Measurements from ENCODE around the gene KCND2.

KCND2 gene

DNA sequence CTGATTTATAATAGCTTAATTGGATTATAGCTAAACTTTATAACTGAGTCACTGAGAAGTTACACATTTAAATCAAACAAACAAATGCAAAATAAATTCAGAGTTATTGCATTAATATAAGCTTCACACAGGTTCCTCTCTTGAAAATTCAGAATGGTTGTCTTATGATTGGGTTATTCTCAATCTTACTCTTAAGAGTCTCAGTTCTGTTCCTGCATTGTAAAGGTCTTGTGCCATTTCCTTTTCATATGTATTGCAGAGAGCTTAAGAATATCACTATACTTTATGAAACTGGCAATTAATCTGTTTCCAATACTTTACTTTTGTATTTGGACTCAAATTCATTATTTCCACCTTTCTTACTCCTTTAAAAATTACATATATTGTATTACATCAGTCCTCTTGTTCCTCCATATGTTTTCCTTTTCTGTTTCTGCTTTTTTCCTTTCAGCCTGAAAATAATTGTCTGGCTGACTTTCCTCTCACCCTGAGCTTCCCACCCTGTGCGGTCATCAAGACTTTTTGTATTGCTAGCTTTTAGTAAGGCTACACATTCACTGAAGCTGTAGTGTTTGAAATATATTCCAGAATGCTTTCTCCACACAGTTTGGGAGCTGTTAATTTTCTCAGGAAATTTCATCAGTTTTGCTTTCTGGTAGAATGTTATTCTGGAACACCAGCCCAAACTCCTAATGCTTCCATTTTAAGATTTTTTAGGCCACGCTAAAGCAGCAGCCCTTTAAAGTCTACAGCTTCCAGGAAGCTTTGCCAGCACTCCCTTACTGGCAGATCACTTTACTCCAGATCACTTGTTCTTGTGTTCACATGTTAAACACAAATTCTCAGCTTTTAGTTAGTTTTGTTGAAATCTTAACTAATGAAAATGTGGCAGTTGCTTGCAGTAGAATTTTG, 139.4 kb downstream of the KCND2 start:
- no peak for DNase-seq (ENCODE audit: low read depth)

DNA sequence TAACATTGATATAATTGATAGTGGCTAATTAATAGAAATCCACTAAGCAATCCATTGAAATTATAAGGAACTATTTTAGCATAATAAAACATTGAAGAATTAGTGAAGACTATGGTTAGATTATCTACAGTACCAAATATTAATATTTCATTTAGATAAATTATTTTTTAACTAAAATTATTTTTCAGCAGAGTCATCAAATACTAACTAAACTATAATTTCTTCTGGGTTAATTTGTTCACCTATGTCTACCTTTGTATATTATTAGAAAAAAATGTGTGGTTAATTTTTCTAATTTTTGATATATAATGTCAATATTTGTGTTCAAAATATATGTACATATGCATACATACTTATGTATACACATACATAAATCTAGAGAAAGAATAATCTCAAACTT, 140.2 kb downstream of the KCND2 start:
- DNase-seq (ENCODE audit: low read depth), result no peak

DNA sequence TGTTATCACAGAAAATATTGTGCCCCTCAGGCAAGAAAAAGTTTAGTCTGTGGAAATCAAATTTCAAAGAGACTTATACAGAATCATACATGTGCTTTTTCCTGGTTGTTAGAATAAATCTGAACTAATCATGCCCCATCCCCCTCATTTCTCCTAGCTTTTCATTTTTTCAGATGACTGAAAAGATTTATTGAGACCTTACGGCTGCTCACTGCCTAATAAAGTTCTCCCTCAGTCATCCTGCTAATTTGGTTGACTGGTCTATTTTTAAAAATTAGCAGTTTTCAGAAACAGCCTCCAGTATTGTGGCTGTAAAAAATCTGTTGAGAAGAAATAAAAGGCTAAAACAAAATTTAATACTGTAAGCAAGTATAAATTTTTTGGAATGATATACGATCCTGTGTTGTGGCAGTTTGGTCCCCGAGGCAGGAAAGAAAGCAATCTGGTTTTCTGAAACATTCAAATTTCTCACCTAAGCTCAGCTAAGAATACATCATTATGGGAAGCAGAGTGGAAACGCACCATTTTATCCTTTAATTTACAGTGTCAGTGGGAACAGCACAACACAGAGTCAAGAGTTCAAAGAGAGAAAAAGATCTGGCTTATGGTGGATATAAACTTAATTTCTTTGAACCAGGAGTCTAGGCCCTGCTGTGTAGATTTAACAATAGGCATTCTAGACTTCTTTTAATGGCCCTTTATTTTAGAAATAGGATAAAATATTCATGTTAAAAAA, 144.4 kb downstream of the KCND2 start:
- DNase-seq (ENCODE audit: low read depth), result no peak

DNA sequence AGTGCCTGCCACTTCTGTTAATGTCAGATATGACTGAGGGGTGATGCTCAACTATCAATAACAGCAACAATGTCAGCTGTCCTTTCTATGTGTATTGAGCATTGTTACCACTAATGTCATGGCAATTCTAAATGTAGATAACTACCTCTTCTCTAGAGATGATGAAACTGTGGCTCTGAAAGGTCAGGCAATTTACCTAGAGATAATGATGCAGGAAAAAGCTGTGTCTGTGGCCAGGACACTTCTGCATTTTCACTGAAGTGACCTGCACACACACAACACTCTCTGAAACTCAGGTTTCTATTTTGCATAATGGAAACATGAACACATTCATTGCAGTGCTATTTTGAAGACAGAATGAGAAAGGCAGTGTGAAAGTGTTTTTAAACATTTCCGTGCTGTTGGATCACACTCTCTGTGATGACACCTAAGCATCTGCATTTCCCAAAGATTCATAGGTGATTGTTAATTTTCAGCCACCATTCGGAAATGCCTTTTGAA, 148.2 kb downstream of the KCND2 start:
- DNase-seq (ENCODE audit: low read depth), result no peak

DNA sequence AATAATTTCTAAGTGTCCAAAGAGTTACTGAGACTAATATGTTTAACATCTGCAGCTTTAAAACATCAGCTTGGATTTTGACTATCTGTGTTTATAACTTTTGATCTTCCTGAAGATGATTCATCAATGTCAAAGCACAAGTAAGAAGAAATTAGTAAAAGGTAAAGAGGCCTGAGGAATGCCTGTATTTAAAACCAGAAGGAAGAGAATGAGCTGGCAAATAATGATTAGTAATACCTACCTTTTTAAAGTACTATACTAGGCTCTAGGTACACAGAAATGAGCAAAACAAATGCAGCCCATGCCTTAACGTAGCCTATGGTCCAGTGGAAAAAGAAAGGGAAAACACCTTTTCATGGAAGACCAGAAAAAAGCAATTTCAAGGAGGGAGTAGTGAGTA, 158.0 kb downstream of the KCND2 start:
- no peak for DNase-seq (ENCODE audit: low read depth)

DNA sequence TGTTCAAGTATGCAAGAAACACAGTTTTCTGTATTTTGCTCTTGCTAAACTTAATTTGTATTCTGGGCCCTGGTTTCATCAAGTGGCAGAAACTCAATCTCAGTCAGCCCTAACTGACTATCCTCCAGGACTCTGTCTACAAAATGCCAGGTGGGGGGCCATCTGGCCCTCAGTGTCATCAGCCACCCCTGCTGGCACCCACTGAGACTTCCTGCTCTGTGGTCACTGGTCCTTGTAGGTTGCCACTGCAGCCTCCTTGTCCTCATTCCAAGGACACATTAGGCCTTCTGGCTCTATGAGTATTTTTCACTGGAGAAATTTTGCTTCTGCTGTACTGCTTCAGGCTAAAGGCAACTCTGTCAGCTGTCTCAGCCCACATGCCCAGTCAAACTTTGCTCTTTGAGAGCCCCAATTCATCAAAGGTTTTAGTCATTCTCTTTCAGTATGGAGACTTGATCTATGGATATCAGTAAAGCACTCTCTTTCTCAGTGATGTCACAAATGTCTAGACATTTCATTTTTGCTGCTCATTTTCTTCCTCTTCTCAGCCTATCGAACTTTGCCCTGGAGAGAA, 163.6 kb downstream of the KCND2 start:
- no peak for DNase-seq (ENCODE audit: low read depth)

DNA sequence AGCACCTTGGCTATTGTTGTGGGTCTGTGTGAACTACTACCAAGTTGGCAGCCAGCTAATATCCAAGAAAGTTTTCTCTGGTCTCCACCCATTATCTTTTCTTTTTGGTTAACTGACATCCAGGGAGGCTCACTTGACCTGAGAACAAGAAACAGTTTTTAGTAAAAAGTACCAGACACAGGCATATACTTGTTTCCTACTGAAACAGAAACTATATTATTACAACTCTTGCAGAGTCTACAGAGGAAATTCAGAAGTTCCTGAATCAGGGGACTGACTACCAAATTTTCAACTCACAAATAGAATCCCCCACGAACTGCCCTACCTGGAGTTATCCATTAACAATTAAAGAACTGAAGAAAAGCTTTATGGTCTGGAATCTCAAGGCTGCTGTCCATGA, 168.9 kb downstream of the KCND2 start:
- DNase-seq (ENCODE audit: low read depth), result no peak

DNA sequence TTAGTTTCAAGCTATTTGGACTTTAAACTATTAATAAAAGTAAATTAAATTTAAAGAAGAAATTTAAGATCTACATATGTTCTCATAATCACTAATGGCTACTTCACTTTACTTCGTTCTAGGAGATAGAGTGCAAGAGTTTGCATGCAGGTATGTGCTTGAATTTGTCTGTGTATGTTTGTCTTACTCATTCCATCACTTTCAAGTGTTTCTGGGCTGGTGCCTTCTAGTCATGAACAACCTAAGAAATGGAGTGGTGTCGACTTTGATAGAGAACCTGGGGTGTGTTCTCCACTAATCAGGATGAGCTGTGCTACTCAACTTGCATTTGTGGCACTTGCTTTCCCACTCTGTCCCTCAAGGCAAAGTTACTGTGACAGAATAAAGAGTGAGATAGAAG, 169.9 kb downstream of the KCND2 start:
- no peak for DNase-seq (ENCODE audit: low read depth)

DNA sequence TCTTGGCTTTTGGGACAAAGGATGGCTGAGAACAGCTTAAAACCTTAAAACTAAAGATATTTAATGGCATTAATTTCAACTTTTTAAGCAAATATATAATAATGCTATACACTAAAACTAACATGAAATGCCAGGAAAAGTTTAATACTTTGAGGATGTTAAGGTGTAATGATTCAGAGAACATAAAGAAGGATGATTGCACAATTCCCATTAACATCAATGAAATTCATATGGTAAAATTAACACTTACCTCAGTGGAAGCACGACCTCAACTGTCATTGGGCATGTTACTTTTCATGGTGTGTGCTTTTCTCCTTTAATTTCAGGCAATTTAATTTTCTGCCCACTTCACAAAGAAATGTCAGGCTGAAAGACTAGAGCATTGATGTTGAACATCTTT, 171.7 kb downstream of the KCND2 start:
- no peak for DNase-seq (ENCODE audit: low read depth)

DNA sequence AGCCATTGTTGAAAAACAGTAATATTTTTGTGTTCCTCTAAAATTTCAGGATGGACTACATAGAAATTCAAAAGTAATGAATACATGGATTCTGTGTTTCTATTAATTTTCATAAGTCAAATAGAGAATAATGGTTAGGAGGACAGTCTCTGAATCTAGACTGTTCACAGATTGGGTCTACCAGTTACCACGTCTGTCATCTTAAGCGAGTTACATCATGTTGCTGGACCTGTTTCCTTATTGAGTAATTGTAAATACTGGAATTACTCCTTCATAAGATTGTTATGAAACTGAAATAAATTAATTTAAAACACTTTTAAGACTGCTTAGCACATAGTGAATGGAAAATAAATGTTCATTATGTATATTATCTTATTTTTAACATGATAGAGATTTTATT, 172.3 kb downstream of the KCND2 start:
- DNase-seq (ENCODE audit: low read depth), result no peak

DNA sequence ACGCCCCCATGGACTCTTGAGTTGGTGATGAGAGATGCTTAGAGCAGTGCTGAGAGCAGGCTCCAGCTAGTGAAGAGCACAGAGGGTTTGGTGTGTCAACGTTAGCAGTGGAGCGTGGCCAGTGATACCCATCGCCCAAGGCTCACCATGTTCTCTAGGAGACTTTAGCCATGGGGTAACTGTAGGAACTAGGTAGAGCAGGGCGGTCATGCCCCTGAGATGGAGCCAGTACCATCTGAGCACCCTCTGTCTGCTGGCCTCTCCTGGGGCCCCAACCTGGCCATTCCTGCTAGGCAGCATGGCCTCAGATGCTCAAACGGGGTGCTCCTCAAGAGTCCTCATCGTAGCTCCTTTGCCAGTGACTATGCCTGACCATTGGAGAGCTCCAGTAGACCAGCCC, 179.7 kb downstream of the KCND2 start:
- no peak for DNase-seq (ENCODE audit: low read depth)

DNA sequence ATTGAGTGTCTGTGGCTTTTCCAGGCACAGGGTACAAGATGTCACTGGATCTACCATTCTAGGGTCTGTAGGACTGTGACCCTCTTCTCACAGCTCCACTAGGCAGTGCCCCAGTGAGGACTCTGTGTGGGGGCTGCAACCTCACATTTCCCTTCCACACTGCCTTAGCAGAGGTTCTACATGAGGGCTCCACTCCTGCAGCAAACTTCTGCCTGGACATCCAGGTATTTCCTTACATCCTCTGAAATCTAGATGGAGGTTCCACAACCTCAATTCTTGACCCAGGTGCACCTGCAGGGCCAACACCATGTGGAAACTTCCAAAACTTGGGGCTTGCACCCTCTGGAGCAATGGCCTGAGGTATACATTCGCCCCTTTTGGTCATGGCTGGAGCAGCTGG, 183.7 kb downstream of the KCND2 start:
- DNase-seq (ENCODE audit: low read depth), result no peak

DNA sequence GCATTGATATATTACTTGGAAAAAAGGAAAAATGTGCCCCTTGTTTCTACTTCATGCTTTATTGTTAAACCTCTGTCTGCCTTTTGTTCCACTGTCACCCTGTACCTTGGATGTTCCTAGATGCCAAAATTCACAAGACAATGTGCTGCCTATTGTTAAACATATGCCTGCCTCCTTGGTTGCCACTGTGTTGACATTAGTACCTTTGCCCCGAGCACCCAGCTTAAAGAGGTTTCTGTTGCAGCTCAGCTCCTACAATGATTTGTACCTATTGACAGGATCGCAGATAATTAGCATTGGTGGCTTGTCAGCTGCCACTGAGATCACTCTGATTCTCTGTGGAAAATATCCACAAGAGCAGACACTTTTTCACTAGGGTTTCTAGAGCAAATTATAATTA, 188.0 kb downstream of the KCND2 start:
- no peak for DNase-seq (ENCODE audit: low read depth)

DNA sequence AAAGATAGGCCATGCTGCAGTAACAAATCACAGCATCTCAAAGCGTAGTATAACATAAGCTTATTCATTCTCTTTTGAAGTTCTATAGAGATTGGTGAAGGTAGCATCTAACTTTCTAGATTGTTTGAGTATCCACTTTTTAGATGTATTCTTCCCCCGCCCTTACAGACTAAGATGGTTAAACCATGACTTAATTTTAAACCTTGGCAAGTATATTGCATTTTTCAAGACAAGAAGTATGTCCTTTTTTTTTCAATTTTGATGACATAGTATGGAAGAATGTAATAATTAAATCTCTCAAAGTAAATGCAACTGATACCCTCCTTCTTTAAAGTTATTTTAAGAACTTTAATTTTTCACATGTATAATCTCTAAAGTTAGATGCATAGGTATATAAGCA, 190.0 kb downstream of the KCND2 start:
- DNase-seq (ENCODE audit: low read depth), result no peak

DNA sequence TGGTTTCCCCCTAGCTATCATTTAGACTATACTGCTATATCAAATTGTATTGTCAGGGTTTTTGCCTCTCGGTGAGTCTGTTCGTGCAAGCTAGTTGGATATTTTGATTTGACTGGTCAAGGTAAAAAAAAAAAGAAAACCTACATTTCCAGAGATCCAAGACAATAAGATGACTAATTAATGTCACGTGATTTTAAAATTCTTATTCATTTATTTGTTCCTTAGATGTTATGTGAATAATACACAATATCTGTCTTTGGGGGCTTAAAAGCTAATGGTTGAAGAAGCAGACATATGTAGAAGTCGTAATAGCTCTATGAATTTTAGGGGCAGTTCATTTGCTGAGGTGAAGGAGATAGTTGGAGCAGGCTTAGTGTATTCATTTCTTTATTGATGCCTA, 191.1 kb downstream of the KCND2 start:
- DNase-seq (ENCODE audit: low read depth), result no peak

DNA sequence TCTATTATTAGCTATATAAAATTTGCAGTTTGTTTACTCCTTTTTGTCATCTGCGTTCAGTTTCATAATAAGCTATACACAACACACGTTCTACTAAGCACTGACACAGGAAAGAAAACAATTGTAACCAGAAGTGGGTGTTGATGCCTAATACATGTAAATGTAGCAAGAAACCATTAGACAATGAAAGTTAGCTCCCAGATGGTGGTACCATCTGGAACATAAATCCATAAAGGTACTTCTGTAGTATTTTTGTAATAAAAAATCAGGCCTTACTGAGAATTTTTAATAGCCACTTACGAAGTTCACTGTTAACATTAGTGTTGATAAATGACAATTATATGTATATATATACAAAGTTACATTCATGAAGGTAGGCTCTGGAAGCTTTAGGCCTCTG, 194.7 kb downstream of the KCND2 start:
- DNase-seq (ENCODE audit: low read depth), result no peak

DNA sequence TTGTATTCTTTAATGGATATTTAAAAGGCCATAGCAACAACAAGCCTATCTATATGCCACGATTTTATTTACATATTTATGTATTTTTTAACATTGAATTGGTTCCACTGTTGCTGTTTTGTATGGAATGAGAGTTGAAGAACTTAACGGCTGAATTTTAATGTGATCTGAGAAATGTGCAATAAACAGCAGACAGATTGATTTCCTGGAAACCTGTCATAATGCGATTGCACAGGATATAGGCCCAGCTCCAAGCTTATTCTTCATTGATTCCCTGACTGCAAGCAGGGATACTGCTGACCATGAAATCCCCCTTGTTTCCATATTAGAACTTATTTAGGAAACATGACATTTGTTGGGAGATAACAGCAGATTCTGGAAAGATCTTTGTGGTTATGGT, 195.6 kb downstream of the KCND2 start:
- DNase-seq (ENCODE audit: low read depth), result no peak

DNA sequence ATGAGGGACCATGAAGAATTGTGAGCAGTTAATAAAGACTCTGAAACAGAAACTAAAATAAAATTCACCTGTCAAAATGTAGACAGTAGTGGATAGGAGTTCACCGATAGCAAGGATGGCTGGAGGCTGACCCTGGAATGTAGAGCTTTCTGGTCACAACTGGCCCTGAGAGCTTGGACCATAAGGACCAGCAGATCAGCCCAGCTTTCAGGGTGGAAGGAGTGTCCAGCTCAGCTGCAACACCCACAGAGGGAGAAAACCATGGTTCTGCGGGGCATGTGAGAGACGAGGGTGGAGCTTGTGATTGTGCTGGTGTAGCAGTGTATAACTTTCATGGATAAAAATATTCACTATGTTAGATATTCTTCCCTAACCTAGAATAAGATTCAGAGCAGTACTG, 199.9 kb downstream of the KCND2 start:
- DNase-seq (ENCODE audit: low read depth), result no peak

DNA sequence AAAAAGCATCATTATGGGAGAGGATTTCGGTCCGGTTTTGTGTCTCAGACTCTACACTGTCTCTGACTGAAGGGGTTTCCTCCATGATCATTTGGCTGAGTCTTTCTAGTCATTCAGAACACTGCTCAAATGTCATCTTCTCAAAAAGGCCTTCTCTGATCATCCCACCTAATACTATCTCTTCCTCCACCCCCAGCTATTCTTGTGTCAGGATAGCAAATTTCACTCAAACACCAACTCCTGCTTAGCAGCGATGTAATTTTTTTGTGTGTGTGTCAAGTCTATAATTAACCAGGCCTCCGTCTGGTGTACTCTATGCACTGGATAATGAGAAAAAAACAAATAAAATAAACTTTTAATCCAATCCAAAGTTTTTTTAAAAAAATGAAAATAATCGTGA, 200.4 kb downstream of the KCND2 start:
- no peak for DNase-seq (ENCODE audit: low read depth)

DNA sequence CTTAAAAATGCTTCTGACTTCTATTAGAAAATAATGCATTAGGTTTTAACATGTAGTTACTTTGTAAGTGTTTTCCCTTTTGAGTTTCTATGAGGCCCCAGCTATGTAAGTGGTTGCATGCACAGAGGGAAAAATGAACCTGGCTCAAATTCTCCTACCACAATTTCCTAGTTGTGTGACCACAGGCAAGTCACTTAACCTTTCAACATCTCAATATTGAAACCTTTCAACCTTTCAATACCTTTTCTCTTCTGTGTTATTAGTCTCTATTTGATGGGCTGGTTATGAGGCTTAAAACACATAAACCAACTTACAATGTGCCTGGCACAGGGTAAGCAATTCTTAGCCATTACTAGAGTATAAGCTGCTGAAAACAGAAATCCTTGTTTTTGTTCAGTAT, 203.0 kb downstream of the KCND2 start:
- DNase-seq (ENCODE audit: low read depth), result no peak

DNA sequence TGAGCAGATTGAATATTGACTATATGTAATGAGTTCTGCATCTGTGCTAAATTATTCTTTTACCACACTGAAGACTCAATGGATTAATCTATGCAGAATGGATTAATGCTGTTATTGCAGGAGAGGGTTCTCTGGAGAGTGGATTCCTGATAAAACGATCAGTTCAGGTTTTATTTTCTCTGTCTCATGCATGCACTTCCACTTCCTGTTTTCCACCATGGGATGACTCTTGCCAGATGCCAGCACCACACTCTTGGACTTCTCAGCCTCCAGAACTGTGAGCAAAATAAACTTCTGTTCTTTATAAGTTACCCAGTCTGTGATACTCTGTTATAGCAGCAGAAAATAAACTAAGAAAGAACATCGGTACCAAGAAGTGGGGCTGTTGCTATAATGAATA, 207.5 kb downstream of the KCND2 start:
- DNase-seq (ENCODE audit: low read depth), result no peak

DNA sequence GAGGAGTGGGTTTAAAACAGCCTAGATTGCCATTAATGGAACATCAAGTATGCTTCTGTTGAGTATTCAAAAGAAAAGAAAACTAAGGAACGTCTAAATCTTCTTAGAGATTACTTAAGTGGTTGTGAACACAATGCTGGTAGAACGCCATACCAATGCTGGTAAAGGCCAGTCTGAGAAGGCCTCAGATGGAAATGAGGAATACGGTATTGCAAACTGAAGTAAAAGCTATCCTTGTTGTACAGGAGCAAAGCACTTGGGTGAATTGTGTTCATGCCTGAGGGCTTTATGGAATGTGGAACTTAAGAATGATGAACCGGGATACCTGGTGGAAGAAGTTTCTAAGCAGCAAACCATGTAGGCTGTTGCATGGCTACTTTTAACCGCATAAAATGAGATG, 208.0 kb downstream of the KCND2 start:
- DNase-seq (ENCODE audit: low read depth), result no peak

DNA sequence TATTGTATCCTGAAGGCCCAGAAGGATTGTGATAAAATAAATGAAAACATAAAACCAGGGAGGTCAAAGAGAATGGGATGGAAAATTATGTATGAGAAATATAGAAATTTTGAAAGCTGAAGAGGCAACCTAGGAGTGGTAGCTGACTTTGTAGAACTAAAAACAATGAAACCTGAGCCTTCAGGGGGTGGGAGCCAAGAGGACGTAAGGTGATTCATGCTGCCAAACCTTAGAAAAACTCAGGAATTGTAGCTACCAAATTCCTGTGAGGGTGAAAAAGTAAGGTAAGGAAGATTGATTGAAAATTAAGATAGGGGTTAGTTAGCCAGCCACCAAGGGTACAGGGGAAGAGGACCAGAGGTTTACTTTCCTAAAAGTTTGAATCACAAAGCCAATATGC, 213.2 kb downstream of the KCND2 start:
- no peak for DNase-seq (ENCODE audit: low read depth)
